Subcutaneous adipose tissue (tissue), 4 donors: Measurements from ENCODE around the gene CSMD2. TPM values are rescaled to one million over a fixed set of nuclear protein-coding genes. Genes with fewer than 3 reads are reported as not detected.

ENCODE experiments used
- total RNA-seq, 4 donors: library from RNA; depleted of rRNA; stranded (reverse); fragments of >200 nt; gene quantifications; one replicate each; pipeline ENCODE4 v1.1.0, GENCODE V29; 2016
- TF ChIP-seq, protein P1 (sequence below): fragments of 450-650 bp; IDR thresholded peaks from one replicate; pipeline ENCODE4 v1.5.1; 2016; ENCODE audit warnings: low read depth, mild to moderate bottlenecking, control low read depth, antibody characterized with exemption, moderate library complexity

CSMD2 gene
- total RNA-seq, 4 donors from 2014 or later = 0.38 to 4.4 (median 1.00) TPM

DNA sequence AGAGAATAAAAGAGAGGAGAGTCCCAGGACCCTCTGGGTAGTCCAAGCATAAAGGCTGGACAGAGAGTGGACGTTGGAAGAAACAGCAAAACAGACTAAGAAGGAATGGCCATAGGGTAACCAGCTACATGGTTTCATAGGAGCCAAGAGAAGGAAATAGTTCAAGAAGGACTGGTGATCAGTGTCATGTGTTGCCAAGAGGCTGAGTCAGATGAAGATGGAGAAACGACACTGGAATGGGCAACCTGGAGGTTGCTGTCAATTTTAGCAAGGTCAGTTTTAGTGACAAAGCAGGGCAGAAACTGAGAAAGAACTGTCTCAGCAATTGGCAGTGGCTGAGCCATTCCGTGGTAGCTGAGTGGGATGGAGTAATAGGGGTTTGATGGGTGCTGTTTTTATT, 259.8 kb downstream of the CSMD2 start:
- TF ChIP-seq, protein P1, sequence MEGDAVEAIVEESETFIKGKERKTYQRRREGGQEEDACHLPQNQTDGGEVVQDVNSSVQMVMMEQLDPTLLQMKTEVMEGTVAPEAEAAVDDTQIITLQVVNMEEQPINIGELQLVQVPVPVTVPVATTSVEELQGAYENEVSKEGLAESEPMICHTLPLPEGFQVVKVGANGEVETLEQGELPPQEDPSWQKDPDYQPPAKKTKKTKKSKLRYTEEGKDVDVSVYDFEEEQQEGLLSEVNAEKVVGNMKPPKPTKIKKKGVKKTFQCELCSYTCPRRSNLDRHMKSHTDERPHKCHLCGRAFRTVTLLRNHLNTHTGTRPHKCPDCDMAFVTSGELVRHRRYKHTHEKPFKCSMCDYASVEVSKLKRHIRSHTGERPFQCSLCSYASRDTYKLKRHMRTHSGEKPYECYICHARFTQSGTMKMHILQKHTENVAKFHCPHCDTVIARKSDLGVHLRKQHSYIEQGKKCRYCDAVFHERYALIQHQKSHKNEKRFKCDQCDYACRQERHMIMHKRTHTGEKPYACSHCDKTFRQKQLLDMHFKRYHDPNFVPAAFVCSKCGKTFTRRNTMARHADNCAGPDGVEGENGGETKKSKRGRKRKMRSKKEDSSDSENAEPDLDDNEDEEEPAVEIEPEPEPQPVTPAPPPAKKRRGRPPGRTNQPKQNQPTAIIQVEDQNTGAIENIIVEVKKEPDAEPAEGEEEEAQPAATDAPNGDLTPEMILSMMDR = no peak

DNA sequence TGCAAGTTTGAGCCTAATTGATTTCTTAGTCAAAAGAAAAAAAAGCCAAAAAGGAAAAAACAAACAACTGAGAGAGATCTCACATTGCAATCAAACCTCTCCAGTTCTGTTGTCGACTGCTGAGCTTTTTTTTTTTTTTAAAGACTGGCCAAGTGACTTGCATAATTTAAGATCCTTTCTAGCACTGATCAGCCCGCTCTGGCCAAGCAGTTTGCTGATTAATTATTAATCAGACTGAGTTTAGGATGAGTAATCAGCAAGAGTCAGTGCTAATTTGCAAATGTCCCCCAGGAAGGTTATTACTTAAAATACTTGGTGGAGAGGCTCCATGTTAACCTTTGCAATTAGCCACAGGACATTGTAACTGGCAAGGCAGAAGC, 261.8 kb downstream of the CSMD2 start:
- TF ChIP-seq, protein P1 = no peak

DNA sequence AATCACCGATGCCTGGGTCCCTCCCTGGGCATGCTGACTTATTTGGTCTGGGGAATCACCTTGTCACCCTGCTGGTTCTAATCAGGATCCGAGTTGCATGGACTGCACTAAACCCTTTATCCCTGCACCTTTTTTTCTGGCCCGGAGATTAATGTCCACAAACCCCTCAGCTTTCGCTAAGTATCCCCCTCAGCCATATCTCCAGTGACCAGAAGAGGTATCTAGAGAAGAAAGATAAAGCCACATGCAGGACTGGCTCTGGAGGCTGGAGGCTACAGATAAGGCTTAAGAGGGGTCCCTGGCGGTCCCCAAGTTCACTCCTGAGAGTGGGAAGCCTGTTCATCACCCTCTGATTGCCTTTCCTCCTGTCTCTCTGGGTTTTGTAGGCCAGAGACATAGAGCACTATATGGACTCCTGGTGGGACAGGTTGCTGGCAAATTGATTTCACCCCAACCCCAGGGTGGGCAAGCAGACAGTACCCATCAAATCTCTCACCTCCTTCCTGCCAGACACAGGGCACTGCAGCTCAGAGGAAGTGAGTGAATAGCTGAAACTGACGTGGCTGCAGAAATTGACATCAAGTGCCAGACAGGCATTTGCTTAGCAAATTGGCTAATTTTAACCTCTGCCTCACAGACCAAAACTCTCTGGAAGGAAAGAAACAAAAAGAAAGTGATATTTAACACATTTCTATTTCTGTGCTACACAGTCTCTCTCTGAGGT, 262.4 kb downstream of the CSMD2 start:
- TF ChIP-seq, protein P1 = no peak

DNA sequence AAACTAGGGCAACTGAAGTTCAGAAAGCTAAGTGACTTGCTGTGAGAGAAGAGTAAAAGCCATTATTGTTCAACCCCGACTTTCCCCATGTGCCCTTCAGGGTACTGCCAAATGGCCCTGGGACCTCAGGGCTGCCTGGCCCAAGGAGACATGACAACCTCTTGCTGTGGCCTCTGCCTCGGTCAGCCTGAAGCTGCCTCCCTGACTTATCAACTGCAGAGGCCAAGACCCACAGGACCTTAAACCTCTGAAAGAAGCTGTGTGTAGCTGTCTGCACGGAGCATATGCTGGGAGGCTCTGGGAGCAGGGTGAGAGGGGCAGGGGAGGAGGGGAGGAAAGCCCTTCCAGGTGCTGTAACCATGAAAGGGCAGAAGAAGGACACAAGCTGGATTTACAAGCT, 265.3 kb downstream of the CSMD2 start:
- TF ChIP-seq, protein P1 = no peak

DNA sequence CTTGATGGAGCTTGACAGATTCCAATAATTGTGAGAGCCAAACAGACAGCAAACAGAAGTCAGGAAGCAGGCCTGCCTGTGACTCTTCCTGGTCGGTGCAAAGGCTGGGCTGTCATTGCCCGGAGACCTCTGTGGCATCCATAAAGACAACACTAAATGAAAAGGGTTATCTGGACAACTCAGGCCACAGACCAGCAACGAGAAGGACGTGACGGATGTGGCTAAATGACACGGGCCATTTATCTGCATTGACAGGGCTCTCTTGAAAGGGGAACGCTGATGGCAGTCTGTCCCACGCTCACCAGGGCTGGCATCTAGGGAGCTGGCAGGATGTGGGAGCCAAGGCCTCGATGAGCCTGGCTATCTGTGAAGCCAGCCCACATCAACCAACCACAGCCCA, 266.1 kb downstream of the CSMD2 start:
- TF ChIP-seq, protein P1 = no peak

DNA sequence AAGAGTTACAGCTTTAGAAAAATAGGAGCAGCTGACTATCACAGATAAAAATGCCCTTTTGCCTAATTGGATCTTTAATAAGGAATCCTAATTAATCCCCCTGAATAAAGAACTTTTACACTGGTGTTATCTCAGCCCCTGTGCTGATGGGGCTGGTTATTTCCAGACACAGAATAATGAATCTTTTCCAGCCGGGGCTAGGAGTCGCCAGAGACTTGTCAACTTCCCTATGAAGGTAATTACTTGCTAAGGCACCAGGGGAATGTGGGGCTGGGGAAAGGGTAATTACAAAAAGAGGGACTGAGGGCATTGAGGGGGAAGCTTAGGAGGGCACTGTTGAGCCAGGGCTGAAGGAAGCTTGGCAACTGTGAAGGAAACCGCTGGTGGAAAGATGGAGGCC, 266.6 kb downstream of the CSMD2 start:
- TF ChIP-seq, protein P1 = no peak

DNA sequence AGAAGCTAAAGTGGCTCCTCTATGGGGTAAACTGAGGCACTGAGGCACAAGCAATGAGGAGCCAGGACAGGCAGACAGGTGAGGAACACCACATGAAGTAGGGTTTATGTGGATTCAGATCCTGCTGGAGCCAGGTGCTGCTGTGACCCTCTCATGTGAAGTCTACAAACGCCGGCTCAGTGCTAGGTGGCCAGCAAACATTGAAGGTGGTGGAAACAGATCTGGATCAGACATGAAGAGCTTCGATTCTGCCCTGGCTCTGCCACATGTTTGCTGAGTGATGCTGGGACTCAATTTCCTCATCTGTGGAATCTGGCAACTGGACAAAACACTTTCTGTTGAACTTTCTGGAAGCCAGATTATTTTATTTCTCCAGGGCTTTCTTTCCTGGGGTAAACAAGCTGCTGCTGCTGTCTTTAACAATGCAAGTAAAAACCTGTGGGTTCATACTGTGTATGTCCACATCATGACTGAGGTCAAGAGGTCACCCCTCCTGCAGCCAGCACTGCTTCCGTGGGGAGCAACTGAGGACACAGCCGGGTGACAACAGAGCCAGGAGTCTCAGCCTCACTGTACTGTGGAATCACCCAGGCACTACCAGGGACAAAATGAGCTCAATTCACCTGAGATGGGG, 267.8 kb downstream of the CSMD2 start:
- TF ChIP-seq, protein P1 = no peak
